T-cell (primary cell): Measurements from ENCODE around the gene ZNF581. TPM values are rescaled to one million over a fixed set of nuclear protein-coding genes. Genes with fewer than 3 reads are reported as not detected.

Source experiments
- ATAC-seq, 4 experiments: fragments of 200-7000 bp in 3 of 4; fragments of 150-1000 bp in 1 of 4; cut with Tn5 transposase; replicated peaks in 1 of 4; 1 replicate in 3 of 4; 2 replicates in 1 of 4; pipeline ENCODE4 v1.10.0; 2021; ENCODE audit warnings: moderate library complexity in 3 of 4, mild to moderate bottlenecking in 2 of 4, moderate number of reproducible peaks in 1 of 4
- CTCF ChIA-PET, 2 donors: fragments of 300-600 bp; sonication (Branson Sonifier 250); formaldehyde crosslinking; loops; one replicate each; lab custom pipeline; 2022; ENCODE audit warnings: antibody characterized with exemption in 2 of 2; lab: Charles Lee
- POLR2A ChIA-PET, 2 donors: fragments of 300-600 bp; sonication (Branson Sonifier 250); formaldehyde crosslinking; loops; one replicate each; lab custom pipeline; 2022; ENCODE audit warnings: antibody characterized with exemption in 2 of 2; lab: Charles Lee
- DNase-seq, 35 experiments: peaks; one replicate each; pipeline versions ENCODE4 v3.0.0 to v3.0.0-alpha.2; 2013 to 2023
- H3K27ac ChIP-seq: one replicate; pipeline ENCODE4 v1.5.1; 2013; ENCODE audit warnings: low read length
- H3K27me3 ChIP-seq, 2 experiments: replicated peaks in 1 of 2; 1 replicate in 1 of 2; 2 replicates in 1 of 2; pipeline versions ENCODE4 v1.6.1 to v1.7.0; 2013; ENCODE audit warnings: low read length in 1 of 2, mixed read lengths in 1 of 2; ENCODE audit not compliant: control insufficient read depth in 2 of 2, insufficient read depth in 2 of 2; ENCODE audit errors: extremely low read depth in 1 of 2
- H3K36me3 ChIP-seq, 2 donors: 1 replicate in 1 of 2; 2 replicates in 1 of 2; pipeline versions ENCODE4 v1.6.1 to v1.7.0; 2013; ENCODE audit warnings: low read length in 1 of 2; ENCODE audit not compliant: control insufficient read depth in 2 of 2, insufficient read depth in 1 of 2; ENCODE audit errors: extremely low read depth in 1 of 2
- H3K4me1 ChIP-seq, 2 experiments: 1 replicate in 1 of 2; 2 replicates in 1 of 2; pipeline versions ENCODE4 v1.6.1 to v1.7.0; 2013; ENCODE audit warnings: low read length in 2 of 2, mixed read lengths in 1 of 2; ENCODE audit not compliant: insufficient read depth in 2 of 2, control insufficient read depth in 1 of 2; ENCODE audit errors: extremely low read depth in 1 of 2
- H3K4me3 ChIP-seq, 2 donors: 1 replicate in 1 of 2; 2 replicates in 1 of 2; pipeline versions ENCODE4 v1.5.1 to v1.7.0; 2013; ENCODE audit warnings: mild to moderate bottlenecking in 2 of 2, low read length in 1 of 2, moderate library complexity in 1 of 2; ENCODE audit not compliant: control insufficient read depth in 1 of 2; ENCODE audit errors: extremely low read depth in 1 of 2
- H3K9me3 ChIP-seq: 2 replicates; pipeline ENCODE4 v1.7.0; 2013
- H3K27ac Mint-ChIP-seq, 2 donors: one replicate each; pipeline ENCODE4 v1.8.0; 2020 to 2021; ENCODE audit warnings: mild to moderate bottlenecking in 2 of 2, mixed read lengths in 2 of 2
- H3K27me3 Mint-ChIP-seq, 2 donors: one replicate each; pipeline ENCODE4 v1.8.0; 2021 to 2022; ENCODE audit warnings: mixed read lengths in 2 of 2
- H3K36me3 Mint-ChIP-seq: one replicate; pipeline ENCODE4 v1.8.0; 2021; ENCODE audit warnings: mixed read lengths
- H3K4me1 Mint-ChIP-seq, 3 donors: one replicate each; pipeline ENCODE4 v1.8.0; 2020 to 2022; ENCODE audit warnings: mixed read lengths in 3 of 3, mild to moderate bottlenecking in 1 of 3
- H3K4me3 Mint-ChIP-seq, 3 donors: one replicate each; pipeline ENCODE4 v1.8.0; 2020 to 2022; ENCODE audit warnings: mild to moderate bottlenecking in 3 of 3, mixed read lengths in 3 of 3, moderate library complexity in 3 of 3
- H3K9me3 Mint-ChIP-seq, 3 donors: one replicate each; pipeline ENCODE4 v1.8.0; 2020 to 2022; ENCODE audit warnings: mixed read lengths in 3 of 3
- WGBS: methylation state at CpG from one replicate; pipeline ENCODE4 v1.1.5; 2013; ENCODE audit warnings: missing lambda C conversion rate; ENCODE audit not compliant: insufficient coverage; 5-methylcytosine and 5-hydroxymethylcytosine counted together
- total RNA-seq, 35 experiments: library from RNA in 6 of 35; stranded (reverse) in 6 of 35; fragments of 120-200 nt in 1 of 35; gene quantifications; one replicate each; pipeline versions ENCODE4 v1.2.1 to v1.2.4 and lab custom pipeline; 2013 to 2026

ZNF581 gene
- total RNA-seq, 5 donors from 2014 or later (not counting 1 experiment from before 2014, with no cell fraction given): 26.4 to 38.7 (median 31.9) TPM

DNA sequence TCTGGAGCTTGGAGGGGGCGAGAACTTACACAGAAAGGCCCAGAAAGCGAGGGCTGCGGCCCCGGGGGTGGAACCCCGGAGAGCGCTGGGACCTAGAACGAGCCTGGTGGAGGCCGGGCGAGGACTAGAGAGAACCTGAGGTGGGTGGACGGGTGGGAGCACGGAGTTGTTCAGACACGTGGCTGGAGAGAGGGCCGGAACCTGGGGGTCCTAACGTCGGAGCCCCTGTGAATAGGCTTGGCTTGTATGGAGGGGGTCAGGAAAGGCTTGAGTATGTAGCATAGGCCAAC is 383 bp downstream of the ZNF581 start:
- H3K4me3 ChIP-seq: peak overlapping the region; percentile 66 to 86
- H3K27me3 ChIP-seq: peaks cover 0 to 4% of the 10 kb centered on the region in 2 experiments
- WGBS: 2% methylated on average over 15 of the region's 15 CpGs
- H3K4me1 Mint-ChIP-seq: peaks cover 54 to 65% (median 60%) of the 10 kb centered on the region in 3 donors
- POLR2A ChIA-PET: no interaction called here
- no peaks in the 10 kb centered on the region for H3K9me3 Mint-ChIP-seq
- H3K4me3 Mint-ChIP-seq: peak overlapping the region; percentile 83 to 90 (median 88)
- no peaks in the 10 kb centered on the region for H3K9me3 ChIP-seq
- peaks cover 8% of the 10 kb centered on the region for H3K36me3 Mint-ChIP-seq
- H3K27ac Mint-ChIP-seq: peak overlapping the region; percentile 84 to 96
- H3K4me1 ChIP-seq: peaks cover 22 to 77% of the 10 kb centered on the region in 2 experiments
- CTCF ChIA-PET: no interaction called here
- H3K27me3 Mint-ChIP-seq: peaks cover 0 to 2% of the 10 kb centered on the region in 2 donors
- peak overlapping the region; percentile 84 for H3K27ac ChIP-seq
- ATAC-seq: no peak
- H3K36me3 ChIP-seq: peaks cover 10 to 11% of the 10 kb centered on the region in 2 donors
- no peak for DNase-seq

GRCh38 chr19:55644191-55644833 is 863 bp downstream of the ZNF581 start:
- ATAC-seq (no peak), DNase-seq (no peak)
- Histone ChIP-seq H3K36me3 (peaks cover 10 to 11% of the 10 kb centered on the region in 2 donors), H3K27me3 (peaks cover 0 to 5% of the 10 kb centered on the region in 2 experiments), H3K27ac (peak overlapping the region; percentile 84), H3K4me1 (peaks cover 22 to 77% of the 10 kb centered on the region in 2 experiments), H3K9me3 (no peaks in the 10 kb centered on the region), H3K4me3 (peak overlapping the region; percentile 66 to 86)
- Mint-ChIP-seq H3K27ac (peak overlapping the region; percentile 84 to 96), H3K27me3 (peaks cover 0 to 2% of the 10 kb centered on the region in 2 donors), H3K9me3 (no peaks in the 10 kb centered on the region), H3K4me3 (peak overlapping the region; percentile 83 to 90 (median 88)), H3K36me3 (peaks cover 4% of the 10 kb centered on the region), H3K4me1 (peaks cover 54 to 62% (median 56%) of the 10 kb centered on the region in 3 donors)
- 58% methylated on average over 10 of the region's 12 CpGs for WGBS
- ChIA-PET CTCF (interaction anchor here in 1 of 2 donors (0.6 kb wide), 1 partner anchor 9 kb away, joined by 4 read pairs; no protein-coding TSS in a partner anchor), POLR2A (no interaction called here)

DNA sequence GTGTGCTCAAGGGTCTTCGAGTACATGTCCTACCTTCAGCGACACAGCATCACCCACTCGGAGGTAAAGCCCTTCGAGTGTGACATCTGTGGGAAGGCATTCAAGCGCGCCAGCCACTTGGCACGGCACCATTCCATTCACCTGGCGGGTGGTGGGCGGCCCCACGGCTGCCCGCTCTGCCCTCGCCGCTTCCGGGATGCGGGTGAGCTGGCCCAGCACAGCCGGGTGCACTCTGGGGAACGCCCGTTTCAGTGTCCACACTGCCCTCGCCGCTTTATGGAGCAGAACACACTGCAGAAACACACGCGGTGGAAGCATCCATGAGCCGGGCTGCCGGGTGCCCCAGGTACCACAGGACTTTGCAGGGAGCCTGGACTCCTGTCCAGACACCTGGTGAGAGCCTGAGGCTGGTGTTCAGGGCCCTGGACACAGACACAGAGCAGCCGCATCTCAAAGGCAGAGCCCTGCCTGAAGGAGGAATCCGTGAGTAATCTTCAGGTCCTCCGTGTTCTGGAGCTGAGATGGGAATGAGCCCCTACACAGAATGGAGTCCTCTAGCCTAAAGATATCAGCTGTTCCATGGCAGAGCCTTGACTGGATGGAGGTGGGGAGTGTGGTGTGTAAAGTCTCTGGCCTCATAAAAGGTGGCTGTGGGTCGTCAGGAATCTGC is 1.5 kb downstream of the ZNF581 start:
- 95% methylated on average over 21 of the region's 28 CpGs for WGBS
- no peak overlapping the region for H3K4me3 ChIP-seq

GRCh38 chr19:55645512-55645881 is 2.0 kb downstream of the ZNF581 start:
- ATAC-seq (no peak), DNase-seq (no peak)
- H3K9me3 Mint-ChIP-seq: no peaks in the 10 kb centered on the region
- H3K4me3 Mint-ChIP-seq: peak overlapping the region; percentile 51 to 64 (median 55)
- peaks cover 22 to 69% of the 10 kb centered on the region in 2 experiments for H3K4me1 ChIP-seq
- peaks cover 0 to 9% of the 10 kb centered on the region in 2 experiments for H3K27me3 ChIP-seq
- no CpG with 5 or more reads among the region's 5 CpGs for WGBS
- ChIA-PET CTCF (no interaction called here), POLR2A (no interaction called here)
- peaks cover 56 to 61% (median 60%) of the 10 kb centered on the region in 3 donors for H3K4me1 Mint-ChIP-seq
- peaks cover 4% of the 10 kb centered on the region for H3K36me3 Mint-ChIP-seq
- no peak overlapping the region for H3K27ac ChIP-seq
- H3K36me3 ChIP-seq: peaks cover 10 to 11% of the 10 kb centered on the region in 2 donors
- no peak overlapping the region for H3K4me3 ChIP-seq
- H3K9me3 ChIP-seq: no peaks in the 10 kb centered on the region
- peaks cover 0 to 2% of the 10 kb centered on the region in 2 donors for H3K27me3 Mint-ChIP-seq
- H3K27ac Mint-ChIP-seq: no peak overlapping the region

More for the DNA sequence above, 1.5 kb downstream of the ZNF581 start:
- Mint-ChIP-seq H3K4me1 (peaks cover 57 to 61% (median 59%) of the 10 kb centered on the region in 3 donors), H3K36me3 (peaks cover 4% of the 10 kb centered on the region), H3K9me3 (no peaks in the 10 kb centered on the region), H3K27ac (no peak overlapping the region), H3K27me3 (peaks cover 0 to 2% of the 10 kb centered on the region in 2 donors), H3K4me3 (peak overlapping the region; percentile 83 to 90 (median 88))
- peaks cover 0 to 8% of the 10 kb centered on the region in 2 experiments for H3K27me3 ChIP-seq
- peaks cover 10 to 11% of the 10 kb centered on the region in 2 donors for H3K36me3 ChIP-seq
- no peak overlapping the region for H3K27ac ChIP-seq
- ChIA-PET POLR2A (no interaction called here), CTCF (interaction anchor here in 1 of 2 donors (0.6 kb wide), 1 partner anchor 8 kb away, joined by 4 read pairs; no protein-coding TSS in a partner anchor)
- peaks cover 22 to 74% of the 10 kb centered on the region in 2 experiments for H3K4me1 ChIP-seq
- no peaks in the 10 kb centered on the region for H3K9me3 ChIP-seq
- DNase-seq (no peak), ATAC-seq (no peak)

- H3K9me3 ChIP-seq: no peaks in the 10 kb centered on the region
- DNase-seq: no peak
- ChIA-PET POLR2A (interaction anchor here in 1 of 2 donors (1.8 kb wide), 1 partner anchor 11 kb away, joined by 4 read pairs; no protein-coding TSS in a partner anchor), CTCF (interaction anchor here (0.7 to 1.5 kb wide), 4 partner anchors 8 to 61 kb away, joined by 3 to 4 read pairs (median 3); no protein-coding TSS in a partner anchor)
- H3K4me3 ChIP-seq: peak overlapping the region; percentile 63 to 75
- Mint-ChIP-seq H3K27me3 (peaks cover 0 to under 1% of the 10 kb centered on the region in 2 donors), H3K27ac (peak overlapping the region; percentile 55 to 86), H3K4me3 (peak overlapping the region; percentile 75 to 82 (median 82)), H3K4me1 (peaks cover 48 to 55% (median 54%) of the 10 kb centered on the region in 3 donors), H3K36me3 (peaks cover 4% of the 10 kb centered on the region), H3K9me3 (no peaks in the 10 kb centered on the region)
- WGBS: 97% methylated on average over 5 of the region's 14 CpGs
- ATAC-seq: no peak
- peaks cover 0 to 11% of the 10 kb centered on the region in 2 experiments for H3K27me3 ChIP-seq
- peaks cover 20 to 56% of the 10 kb centered on the region in 2 experiments for H3K4me1 ChIP-seq
- peak overlapping the region; percentile 3 for H3K27ac ChIP-seq
- H3K36me3 ChIP-seq: peaks cover 10 to 11% of the 10 kb centered on the region in 2 donors
Measured at GRCh38 chr19:55646889-55647731, 3.7 kb downstream of the ZNF581 start.
